Liver (tissue), 9 donors: Measurements from ENCODE around the gene TMEM135. TPM values are rescaled to one million over a fixed set of nuclear protein-coding genes. Genes with fewer than 3 reads are reported as not detected.

Source experiments
- DNase-seq: peaks from one replicate; pipeline ENCODE4 v3.0.0-alpha.2; 2017; ENCODE audit warnings: low spot score
- H3K27ac ChIP-seq, 2 donors: one replicate each; pipeline ENCODE4 v1.7.0; 2013; ENCODE audit warnings: inconsistent platforms in 2 of 2, low read length in 2 of 2, control low read depth in 1 of 2, low read depth in 1 of 2, mild to moderate bottlenecking in 1 of 2
- H3K27me3 ChIP-seq, 4 donors: one replicate each; pipeline versions ENCODE4 v1.6.1 to v1.7.0; 2013; ENCODE audit warnings: low read length in 3 of 4, inconsistent platforms in 1 of 4, mild to moderate bottlenecking in 1 of 4, moderate library complexity in 1 of 4; ENCODE audit not compliant: control insufficient read depth in 4 of 4, insufficient read depth in 4 of 4
- H3K36me3 ChIP-seq, 4 donors: one replicate each; pipeline versions ENCODE4 v1.6.1 to v1.7.0; 2013; ENCODE audit warnings: low read length in 3 of 4, mild to moderate bottlenecking in 3 of 4, low read depth in 1 of 4, moderate library complexity in 1 of 4; ENCODE audit not compliant: control insufficient read depth in 4 of 4, insufficient read depth in 3 of 4
- H3K4me1 ChIP-seq, 4 donors: one replicate each; pipeline versions ENCODE4 v1.6.1 to v1.7.0; 2013; ENCODE audit warnings: low read length in 3 of 4, mild to moderate bottlenecking in 3 of 4, moderate library complexity in 1 of 4; ENCODE audit not compliant: control insufficient read depth in 4 of 4, insufficient read depth in 4 of 4
- H3K4me3 ChIP-seq, 3 donors: one replicate each; pipeline versions ENCODE4 v1.6.1 to v1.7.0; 2013; ENCODE audit warnings: low read length in 3 of 3, control low read depth in 1 of 3, low read depth in 1 of 3, mild to moderate bottlenecking in 1 of 3
- H3K9ac ChIP-seq, 2 donors: one replicate each; pipeline ENCODE4 v1.7.0; 2013; ENCODE audit warnings: low read length in 2 of 2, mild to moderate bottlenecking in 2 of 2, moderate library complexity in 2 of 2, control low read depth in 1 of 2, low read depth in 1 of 2
- H3K9me3 ChIP-seq, 4 donors: one replicate each; pipeline versions ENCODE4 v1.6.1 to v1.7.0; 2013; ENCODE audit warnings: low read length in 3 of 4; ENCODE audit not compliant: control insufficient read depth in 4 of 4
- EGR1 ChIP-seq, 2 donors: IDR thresholded peaks; 2 replicates each; pipeline ENCODE4 v1.6.1; 2016 to 2018; ENCODE audit warnings: antibody characterized with exemption in 2 of 2, low read depth in 2 of 2
- FOXA2 ChIP-seq: IDR thresholded peaks from 2 replicates; pipeline ENCODE4 v1.6.1; 2016; ENCODE audit warnings: antibody characterized with exemption
- JUND ChIP-seq, 2 donors: IDR thresholded peaks; 2 replicates each; pipeline ENCODE4 v1.6.1; 2016; ENCODE audit warnings: antibody characterized with exemption in 2 of 2
- NR2F2 ChIP-seq: IDR thresholded peaks from 2 replicates; pipeline ENCODE4 v1.6.1; 2016; ENCODE audit warnings: antibody characterized with exemption
- RXRA ChIP-seq, 2 donors: IDR thresholded peaks; 2 replicates each; pipeline ENCODE4 v1.6.1; 2017 to 2018; ENCODE audit warnings: antibody characterized with exemption in 2 of 2, mild to moderate bottlenecking in 1 of 2
- SP1 ChIP-seq: IDR thresholded peaks from 2 replicates; pipeline ENCODE4 v1.6.1; 2018; ENCODE audit warnings: antibody characterized with exemption, mild to moderate bottlenecking
- TAF1 ChIP-seq: conservative IDR thresholded peaks from 2 replicates; pipeline ENCODE4 v1.6.1; 2016; ENCODE audit warnings: antibody characterized with exemption, mild to moderate bottlenecking
- WGBS: extraction: QIAGEN DNeasy Blood & Tissue Kit; methylation state at CpG from one replicate; pipeline ENCODE4 v1.1.7; 2013; 5-methylcytosine and 5-hydroxymethylcytosine counted together
- polyA plus RNA-seq, 2 donors: library from polyadenylated mRNA; stranded (reverse) in 1 of 2; unstranded in 1 of 2; fragments of 200-250 nt in 1 of 2; fragments of >200 nt in 1 of 2; fragmentation: Nextera tagmentation in 1 of 2; extraction: Ambion mirVana in 1 of 2; gene quantifications; one replicate each; pipeline versions ENCODE4 v1.2.1 to v1.2.3, GENCODE V29; 2013 to 2015
- total RNA-seq, 2 donors: library from RNA; depleted of rRNA; stranded (reverse); fragments of >200 nt; gene quantifications; one replicate each; pipeline ENCODE4 v1.2.3, GENCODE V29; 2014
- TF ChIP-seq, protein P1 (sequence below): fragments of 150-350 bp; IDR thresholded peaks from 2 replicates; pipeline ENCODE4 v1.5.1; 2017; ENCODE audit warnings: improper control_type of control experiment, low read depth, low read length; ENCODE audit not compliant: missing input control
- TF ChIP-seq, protein P2 (sequence below): IDR thresholded peaks from 2 replicates; pipeline ENCODE4 v1.6.1; 2016; ENCODE audit warnings: antibody characterized with exemption
- TF ChIP-seq, protein P3 (sequence below): IDR thresholded peaks from 2 replicates; pipeline ENCODE4 v1.6.1; 2016; ENCODE audit warnings: antibody characterized with exemption
- donor health status: healthy.
- donor health status: healthy.
- donor health status: healthy.
- donor health status: healthy.
- donor health status: healthy.

TMEM135 gene
- total and polyA plus RNA-seq, 4 donors: 10.0 to 38.9 (median 23.5) TPM

DNA sequence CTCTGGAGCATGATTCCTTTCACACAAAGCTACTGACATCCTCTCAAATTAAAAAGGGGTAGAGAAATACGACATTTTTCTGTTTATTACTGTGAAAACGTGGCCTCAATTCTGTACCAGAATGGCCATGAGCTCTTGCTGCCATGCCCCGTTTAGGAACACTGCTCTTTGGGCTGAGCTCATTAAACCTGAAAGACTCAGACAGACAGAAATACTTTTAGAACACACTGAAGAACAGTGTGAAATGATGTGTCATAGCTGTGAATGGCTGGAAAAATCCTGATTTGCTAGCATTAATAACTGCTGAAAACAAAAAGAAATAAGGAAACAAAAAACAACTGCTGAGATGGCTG, 32.2 kb upstream of the TMEM135 start:
- H3K36me3 ChIP-seq: no peaks in the 10 kb centered on the region
- H3K4me1 ChIP-seq: peaks cover 0 to 10% (median 5%) of the 10 kb centered on the region in 4 donors
- 26% methylated on average over 3 of the region's 3 CpGs for WGBS
- peak overlapping the region in 1 of 2 donors; percentile 3 for H3K27ac ChIP-seq
- H3K4me3 ChIP-seq: peak overlapping the region in 1 of 3 donors; percentile 12
- no peaks in the 10 kb centered on the region for H3K27me3 ChIP-seq
- H3K9me3 ChIP-seq: no peaks in the 10 kb centered on the region
- TF ChIP-seq, protein P1, sequence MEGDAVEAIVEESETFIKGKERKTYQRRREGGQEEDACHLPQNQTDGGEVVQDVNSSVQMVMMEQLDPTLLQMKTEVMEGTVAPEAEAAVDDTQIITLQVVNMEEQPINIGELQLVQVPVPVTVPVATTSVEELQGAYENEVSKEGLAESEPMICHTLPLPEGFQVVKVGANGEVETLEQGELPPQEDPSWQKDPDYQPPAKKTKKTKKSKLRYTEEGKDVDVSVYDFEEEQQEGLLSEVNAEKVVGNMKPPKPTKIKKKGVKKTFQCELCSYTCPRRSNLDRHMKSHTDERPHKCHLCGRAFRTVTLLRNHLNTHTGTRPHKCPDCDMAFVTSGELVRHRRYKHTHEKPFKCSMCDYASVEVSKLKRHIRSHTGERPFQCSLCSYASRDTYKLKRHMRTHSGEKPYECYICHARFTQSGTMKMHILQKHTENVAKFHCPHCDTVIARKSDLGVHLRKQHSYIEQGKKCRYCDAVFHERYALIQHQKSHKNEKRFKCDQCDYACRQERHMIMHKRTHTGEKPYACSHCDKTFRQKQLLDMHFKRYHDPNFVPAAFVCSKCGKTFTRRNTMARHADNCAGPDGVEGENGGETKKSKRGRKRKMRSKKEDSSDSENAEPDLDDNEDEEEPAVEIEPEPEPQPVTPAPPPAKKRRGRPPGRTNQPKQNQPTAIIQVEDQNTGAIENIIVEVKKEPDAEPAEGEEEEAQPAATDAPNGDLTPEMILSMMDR: no peak
- TF ChIP-seq, protein P2, sequence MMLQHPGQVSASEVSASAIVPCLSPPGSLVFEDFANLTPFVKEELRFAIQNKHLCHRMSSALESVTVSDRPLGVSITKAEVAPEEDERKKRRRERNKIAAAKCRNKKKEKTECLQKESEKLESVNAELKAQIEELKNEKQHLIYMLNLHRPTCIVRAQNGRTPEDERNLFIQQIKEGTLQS: no peak
- TF ChIP-seq RXRA (IDR thresholded peaks at IDR 0.05) (no peak), NR2F2 (no peak), FOXA2 (no peak), JUND (IDR thresholded peaks at IDR 0.05) (no peak), EGR1 (IDR thresholded peaks at IDR 0.05; ENCODE audit: low read depth in 2 of 2) (no peak)
- no peak for DNase-seq
- peak overlapping the region in 1 of 2 donors; percentile 22 for H3K9ac ChIP-seq

DNA sequence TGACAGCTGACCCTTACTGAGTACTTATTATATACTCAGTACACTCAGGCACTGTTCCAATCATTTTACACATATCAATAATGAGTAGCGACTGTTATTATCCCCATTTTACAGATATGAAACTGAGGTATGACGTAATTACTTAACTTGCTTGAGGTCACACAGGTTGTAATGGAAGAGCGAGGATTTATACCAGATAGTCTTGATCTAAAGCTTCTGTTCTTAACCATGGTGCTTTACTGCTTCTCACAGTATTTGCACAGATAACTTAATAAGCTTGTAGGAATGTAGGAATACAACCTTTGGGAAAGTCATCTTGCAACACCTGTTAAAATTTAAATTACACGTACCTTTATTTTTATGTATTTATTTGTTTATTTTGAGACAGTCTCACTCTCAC, 31.7 kb upstream of the TMEM135 start:
- no peak for TF ChIP-seq SP1
- no peak for TF ChIP-seq NR2F2
- TF ChIP-seq FOXA2: no peak
- no peak for TF ChIP-seq RXRA (IDR thresholded peaks at IDR 0.05)
- TF ChIP-seq, protein P3, sequence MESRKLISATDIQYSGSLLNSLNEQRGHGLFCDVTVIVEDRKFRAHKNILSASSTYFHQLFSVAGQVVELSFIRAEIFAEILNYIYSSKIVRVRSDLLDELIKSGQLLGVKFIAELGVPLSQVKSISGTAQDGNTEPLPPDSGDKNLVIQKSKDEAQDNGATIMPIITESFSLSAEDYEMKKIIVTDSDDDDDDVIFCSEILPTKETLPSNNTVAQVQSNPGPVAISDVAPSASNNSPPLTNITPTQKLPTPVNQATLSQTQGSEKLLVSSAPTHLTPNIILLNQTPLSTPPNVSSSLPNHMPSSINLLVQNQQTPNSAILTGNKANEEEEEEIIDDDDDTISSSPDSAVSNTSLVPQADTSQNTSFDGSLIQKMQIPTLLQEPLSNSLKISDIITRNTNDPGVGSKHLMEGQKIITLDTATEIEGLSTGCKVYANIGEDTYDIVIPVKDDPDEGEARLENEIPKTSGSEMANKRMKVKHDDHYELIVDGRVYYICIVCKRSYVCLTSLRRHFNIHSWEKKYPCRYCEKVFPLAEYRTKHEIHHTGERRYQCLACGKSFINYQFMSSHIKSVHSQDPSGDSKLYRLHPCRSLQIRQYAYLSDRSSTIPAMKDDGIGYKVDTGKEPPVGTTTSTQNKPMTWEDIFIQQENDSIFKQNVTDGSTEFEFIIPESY: no peak
- DNase-seq: no peak
- H3K27me3 ChIP-seq: no peaks in the 10 kb centered on the region
- no peak overlapping the region for H3K9ac ChIP-seq
- H3K9me3 ChIP-seq: no peaks in the 10 kb centered on the region
- no peak overlapping the region for H3K27ac ChIP-seq
- peaks cover 0 to 10% (median 5%) of the 10 kb centered on the region in 4 donors for H3K4me1 ChIP-seq
- 95% methylated on average over 4 of the region's 4 CpGs for WGBS
- no peak overlapping the region for H3K4me3 ChIP-seq
- no peaks in the 10 kb centered on the region for H3K36me3 ChIP-seq

DNA sequence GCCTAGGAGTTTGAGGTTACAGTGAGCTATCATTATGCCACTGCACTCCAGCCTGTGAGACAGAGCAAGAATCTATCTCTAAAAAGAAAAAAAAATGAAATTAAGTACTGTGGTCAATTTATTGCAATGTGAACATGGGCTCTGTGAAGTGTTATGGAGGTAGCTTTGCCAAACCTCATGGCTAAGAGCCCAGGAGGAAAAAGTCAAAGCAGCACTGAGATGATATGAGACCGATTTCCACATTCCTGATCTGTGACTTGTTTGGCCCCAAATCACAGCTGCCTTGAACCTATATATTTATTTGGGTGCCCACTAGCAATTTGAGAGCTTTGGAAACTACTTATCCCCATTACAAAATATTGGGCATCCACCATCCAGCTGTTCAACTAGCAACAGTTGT, 29.8 kb upstream of the TMEM135 start:
- peaks cover 0 to 10% (median 5%) of the 10 kb centered on the region in 4 donors for H3K4me1 ChIP-seq
- H3K27me3 ChIP-seq: no peaks in the 10 kb centered on the region
- WGBS: 84% methylated on average over 1 of the region's 1 CpG
- H3K9ac ChIP-seq: no peak overlapping the region
- DNase-seq: no peak
- H3K36me3 ChIP-seq: no peaks in the 10 kb centered on the region
- no peak overlapping the region for H3K27ac ChIP-seq
- TF ChIP-seq TAF1: no peak
- TF ChIP-seq RXRA (IDR thresholded peaks at IDR 0.05): no peak
- no peak for TF ChIP-seq JUND (IDR thresholded peaks at IDR 0.05)
- TF ChIP-seq, protein P2: no peak
- H3K9me3 ChIP-seq: no peaks in the 10 kb centered on the region
- no peak overlapping the region for H3K4me3 ChIP-seq
